Upper lobe of left lung (tissue), 6 donors: Measurements from ENCODE around the gene ILDR1. TPM values are rescaled to one million over a fixed set of nuclear protein-coding genes. Genes with fewer than 3 reads are reported as not detected.

Source experiments
- ATAC-seq, 2 donors: fragments of 200-7000 bp; cut with Tn5 transposase; one replicate each; pipeline ENCODE4 v1.9.1; 2022; ENCODE audit warnings: mild to moderate bottlenecking in 2 of 2, moderate library complexity in 2 of 2; ENCODE audit not compliant: low FRiP score in 2 of 2
- DNase-seq, 2 donors: peaks; one replicate each; pipeline ENCODE4 v3.0.0-alpha.2; 2019 to 2020
- H3K27ac ChIP-seq, 4 donors: fragments of 200-600 bp; sonication (generic); one replicate each; pipeline ENCODE4 v1.5.1; 2016 to 2019
- H3K27me3 ChIP-seq, 4 donors: fragments of 200-600 bp; sonication (generic); one replicate each; pipeline ENCODE4 v1.5.1; 2017 to 2019
- H3K36me3 ChIP-seq, 4 donors: fragments of 200-600 bp; sonication (generic); one replicate each; pipeline ENCODE4 v1.5.1; 2016 to 2019
- H3K4me1 ChIP-seq, 4 donors: fragments of 200-600 bp; sonication (generic); one replicate each; pipeline ENCODE4 v1.5.1; 2018 to 2019
- H3K4me3 ChIP-seq, 4 donors: fragments of 200-600 bp; sonication (generic); one replicate each; pipeline ENCODE4 v1.5.1; 2017 to 2019; ENCODE audit warnings: mild to moderate bottlenecking in 2 of 4, moderate library complexity in 1 of 4
- H3K9me3 ChIP-seq, 4 donors: fragments of 200-600 bp; sonication (generic); one replicate each; pipeline ENCODE4 v1.5.1; 2018 to 2019
- EP300 ChIP-seq, 4 donors: sonication (generic); formaldehyde crosslinking; IDR thresholded peaks; one replicate each; pipeline ENCODE4 v1.5.1; 2017; ENCODE audit warnings: antibody characterized with exemption in 4 of 4, control low read depth in 2 of 4
- POLR2A ChIP-seq, 4 donors: fragments of 450-650 bp; IDR thresholded peaks; one replicate each; pipeline ENCODE4 v1.5.1; 2016 to 2017; ENCODE audit warnings: antibody characterized with exemption in 4 of 4, mild to moderate bottlenecking in 2 of 4
- POLR2AphosphoS5 ChIP-seq, 2 donors: sonication (generic); formaldehyde crosslinking; IDR thresholded peaks; one replicate each; pipeline ENCODE4 v1.5.1; 2017; ENCODE audit warnings: antibody characterized with exemption in 2 of 2
- WGBS, 2 donors: methylation state at CpG; one replicate each; pipeline ENCODE4 v1.1.5; 2017 to 2018; 5-methylcytosine and 5-hydroxymethylcytosine counted together
- total RNA-seq, 6 donors: library from RNA; depleted of rRNA in 4 of 6; stranded (reverse); fragments of >200 nt in 4 of 6; gene quantifications; one replicate each; pipeline versions ENCODE4 v1.1.0 to v1.2.1, GENCODE V29; 2016 to 2021
- TF ChIP-seq, protein P1 (sequence below), 6 experiments: fragments of 450-650 bp in 4 of 6; fragments of 200-600 bp in 2 of 6; sonication (generic) in 2 of 6; IDR thresholded peaks; one replicate each; pipeline ENCODE4 v1.5.1; 2016 to 2019; ENCODE audit warnings: antibody characterized with exemption in 6 of 6
- donor health status: DM: no; HTN: no; CAD: no; lungs with moderate emphysema.
- donor health status: DM: no; HTN: yes; CAD: no; lungs with severe emphysema.

The ILDR1 gene
- total RNA-seq, 6 donors from 2014 or later: 1.0 to 7.8 (median 6.4) TPM

DNA sequence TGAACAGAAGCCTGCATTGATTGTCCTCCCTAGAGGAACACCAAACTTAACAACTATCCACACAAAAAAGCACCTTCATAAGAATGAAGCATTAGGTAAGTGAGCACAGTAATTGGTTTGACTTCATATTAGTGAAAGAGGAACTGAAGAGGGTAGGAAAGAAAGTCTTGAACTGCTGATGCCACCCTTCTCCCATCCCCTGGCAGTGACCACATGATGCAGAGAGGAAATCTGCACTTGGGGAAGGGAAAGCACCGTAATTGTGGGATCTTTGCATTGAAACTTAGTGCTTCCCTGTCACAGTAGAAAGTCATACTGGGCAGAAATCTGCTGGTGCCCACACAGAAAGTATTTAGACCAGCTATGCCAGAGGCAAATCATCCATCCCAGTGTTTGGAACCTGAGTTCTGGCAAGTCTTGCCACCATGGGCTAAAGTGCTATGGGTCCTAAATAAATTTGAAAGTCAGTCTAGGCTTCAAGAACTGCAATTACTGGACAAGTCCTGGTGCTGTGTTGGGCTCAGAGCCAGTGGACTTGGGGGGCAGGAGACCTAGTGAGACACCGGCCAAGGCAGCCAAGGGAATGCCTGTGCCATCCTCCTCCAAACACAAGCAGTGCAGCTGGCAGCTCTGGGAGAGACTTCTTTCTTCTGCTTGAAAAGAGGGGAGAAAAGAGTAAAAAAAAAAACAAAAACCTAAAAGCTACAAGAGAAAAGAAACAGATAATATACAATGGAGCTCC is 64.2 kb downstream of the ILDR1 start:
- ATAC-seq: peak in 1 of 2 donors; percentile 75
- H3K27ac ChIP-seq: peak overlapping the region in 1 of 4 donors; percentile 3
- H3K4me1 ChIP-seq: no peaks in the 10 kb centered on the region
- no peak overlapping the region for H3K4me3 ChIP-seq
- WGBS, 2 donors: 74 to 75% methylated on average over 2 of the region's 2 CpGs
- peaks cover 0 to under 1% (median 0%) of the 10 kb centered on the region in 4 donors for H3K9me3 ChIP-seq
- DNase-seq: peak in 1 of 2 donors; percentile 34
- no peaks in the 10 kb centered on the region for H3K27me3 ChIP-seq
- TF ChIP-seq, protein P1, sequence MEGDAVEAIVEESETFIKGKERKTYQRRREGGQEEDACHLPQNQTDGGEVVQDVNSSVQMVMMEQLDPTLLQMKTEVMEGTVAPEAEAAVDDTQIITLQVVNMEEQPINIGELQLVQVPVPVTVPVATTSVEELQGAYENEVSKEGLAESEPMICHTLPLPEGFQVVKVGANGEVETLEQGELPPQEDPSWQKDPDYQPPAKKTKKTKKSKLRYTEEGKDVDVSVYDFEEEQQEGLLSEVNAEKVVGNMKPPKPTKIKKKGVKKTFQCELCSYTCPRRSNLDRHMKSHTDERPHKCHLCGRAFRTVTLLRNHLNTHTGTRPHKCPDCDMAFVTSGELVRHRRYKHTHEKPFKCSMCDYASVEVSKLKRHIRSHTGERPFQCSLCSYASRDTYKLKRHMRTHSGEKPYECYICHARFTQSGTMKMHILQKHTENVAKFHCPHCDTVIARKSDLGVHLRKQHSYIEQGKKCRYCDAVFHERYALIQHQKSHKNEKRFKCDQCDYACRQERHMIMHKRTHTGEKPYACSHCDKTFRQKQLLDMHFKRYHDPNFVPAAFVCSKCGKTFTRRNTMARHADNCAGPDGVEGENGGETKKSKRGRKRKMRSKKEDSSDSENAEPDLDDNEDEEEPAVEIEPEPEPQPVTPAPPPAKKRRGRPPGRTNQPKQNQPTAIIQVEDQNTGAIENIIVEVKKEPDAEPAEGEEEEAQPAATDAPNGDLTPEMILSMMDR (IDR thresholded peaks at IDR 0.05): no peak
- TF ChIP-seq POLR2A (IDR thresholded peaks at IDR 0.05) (no peak), EP300 (IDR thresholded peaks at IDR 0.05) (no peak), POLR2AphosphoS5 (IDR thresholded peaks at IDR 0.05) (no peak)
- no peaks in the 10 kb centered on the region for H3K36me3 ChIP-seq

DNA sequence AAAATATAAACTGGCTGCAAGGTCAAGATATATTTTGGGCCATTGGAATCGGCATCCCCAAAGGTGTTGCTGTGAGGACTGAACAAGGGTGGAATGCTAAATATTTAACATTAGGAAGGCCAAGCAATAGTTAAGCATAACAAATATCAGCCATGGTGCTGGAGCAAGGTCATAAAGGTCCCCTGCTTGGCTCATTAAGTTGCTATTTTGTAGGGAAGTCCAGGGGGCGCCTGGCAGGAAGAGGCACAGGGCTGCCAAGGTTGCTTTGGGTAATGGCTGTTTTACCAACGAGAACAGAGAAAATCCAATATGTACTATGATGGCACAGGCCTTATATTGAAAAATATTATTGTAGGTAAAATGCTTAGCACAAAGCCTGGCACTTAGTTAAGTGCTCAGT is 65.7 kb downstream of the ILDR1 start:
- DNase-seq (no peak), ATAC-seq (no peak)
- no peak for TF ChIP-seq POLR2AphosphoS5 (IDR thresholded peaks at IDR 0.05)
- TF ChIP-seq, protein P1 (IDR thresholded peaks at IDR 0.05): no peak
- no peak for TF ChIP-seq POLR2A (IDR thresholded peaks at IDR 0.05)
- no peak for TF ChIP-seq EP300 (IDR thresholded peaks at IDR 0.05)
- Histone ChIP-seq H3K27me3 (no peaks in the 10 kb centered on the region), H3K36me3 (no peaks in the 10 kb centered on the region), H3K9me3 (peaks cover 0 to 8% (median 5%) of the 10 kb centered on the region in 4 donors), H3K4me1 (no peaks in the 10 kb centered on the region), H3K27ac (no peak overlapping the region), H3K4me3 (no peak overlapping the region)
- 70 to 73% methylated on average over 3 of the region's 3 CpGs for WGBS, 2 donors

DNA sequence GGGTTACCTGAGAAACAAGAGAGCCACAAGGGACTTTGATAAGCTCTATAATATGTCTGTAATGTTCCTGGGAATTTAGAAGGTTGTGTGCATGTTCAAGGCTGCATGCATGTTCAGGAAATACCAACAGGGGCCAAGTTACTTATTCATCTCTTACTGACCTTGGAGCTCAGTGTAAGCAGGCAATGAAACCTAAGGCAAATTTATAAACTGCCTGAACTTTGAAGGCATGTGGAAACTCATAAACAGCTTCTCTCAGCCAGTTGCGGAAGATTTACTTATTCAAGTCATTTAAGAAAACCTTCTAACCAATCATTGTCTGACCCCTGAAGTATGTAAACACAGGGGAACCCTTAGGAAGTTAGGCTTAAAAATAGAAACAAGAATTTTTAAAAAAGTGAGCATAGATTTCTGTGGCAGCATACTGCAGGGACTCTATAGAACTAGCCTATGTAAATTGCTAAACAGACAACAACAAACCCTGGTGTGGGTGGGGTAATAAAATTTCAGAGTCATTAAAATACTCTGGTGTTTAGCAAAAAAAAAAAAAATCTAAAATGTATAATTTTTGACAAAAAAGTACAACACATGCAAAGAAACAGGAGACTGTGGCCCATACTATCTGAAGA is 70.6 kb downstream of the ILDR1 start:
- WGBS, 2 donors: 0 to 64% methylated on average over 1 of the region's 1 CpG
- no peaks in the 10 kb centered on the region for H3K27me3 ChIP-seq
- TF ChIP-seq POLR2AphosphoS5 (IDR thresholded peaks at IDR 0.05) (no peak), POLR2A (IDR thresholded peaks at IDR 0.05) (no peak), EP300 (IDR thresholded peaks at IDR 0.05) (no peak)
- TF ChIP-seq, protein P1 (IDR thresholded peaks at IDR 0.05): no peak
- ATAC-seq (no peak), DNase-seq (no peak)
- H3K36me3 ChIP-seq: no peaks in the 10 kb centered on the region
- H3K4me1 ChIP-seq: no peaks in the 10 kb centered on the region
- H3K9me3 ChIP-seq: peaks cover 0 to 8% (median 5%) of the 10 kb centered on the region in 4 donors
- H3K4me3 ChIP-seq: no peak overlapping the region
- H3K27ac ChIP-seq: no peak overlapping the region

DNA sequence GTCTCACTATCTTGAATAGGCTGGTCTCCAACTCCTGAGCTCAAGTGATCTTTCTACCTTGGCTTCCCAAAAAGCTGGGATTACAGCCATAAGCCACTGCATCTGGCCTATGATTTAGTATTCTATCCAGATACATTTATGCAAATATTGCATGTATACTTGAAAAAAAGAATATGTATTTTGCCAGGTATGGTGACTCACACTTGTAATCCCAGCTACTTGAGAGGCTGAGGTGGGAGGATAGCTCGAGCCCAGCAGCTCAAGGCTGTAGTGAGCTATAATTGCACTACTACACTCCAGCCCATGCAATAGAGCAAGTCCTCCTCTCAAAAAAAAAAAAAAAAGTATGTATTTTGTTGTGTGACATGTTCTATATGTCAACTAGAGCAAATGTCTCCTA is 73.4 kb downstream of the ILDR1 start:
- DNase-seq (no peak), ATAC-seq (no peak)
- no peak for TF ChIP-seq POLR2A (IDR thresholded peaks at IDR 0.05)
- no peak for TF ChIP-seq POLR2AphosphoS5 (IDR thresholded peaks at IDR 0.05)
- TF ChIP-seq, protein P1 (IDR thresholded peaks at IDR 0.05): no peak
- no peak for TF ChIP-seq EP300 (IDR thresholded peaks at IDR 0.05)
- Histone ChIP-seq H3K27ac (no peak overlapping the region), H3K4me1 (peaks cover 0 to under 1% (median 0%) of the 10 kb centered on the region in 4 donors), H3K27me3 (no peaks in the 10 kb centered on the region), H3K36me3 (no peaks in the 10 kb centered on the region), H3K9me3 (peaks cover 0 to 8% (median 5%) of the 10 kb centered on the region in 4 donors), H3K4me3 (no peak overlapping the region)
- 57 to 63% methylated on average over 1 of the region's 1 CpG for WGBS, 2 donors
